Left lung (tissue), 10 donors: ENCODE results near the gene KRT72. TPM values are rescaled to one million over a fixed set of nuclear protein-coding genes. Genes with fewer than 3 reads are reported as not detected.

Experiments
- ATAC-seq: fragments of 200-7000 bp; cut with Tn5 transposase; one replicate; pipeline ENCODE4 v1.9.1; 2020; ENCODE audit warnings: moderate library complexity
- DNase-seq, 4 donors: peaks; one replicate each; pipeline ENCODE4 v3.0.0-alpha.2; 2013 to 2020
- H3K27ac ChIP-seq, 2 donors: fragments of 200-600 bp; sonication (generic) in 1 of 2; one replicate each; pipeline versions ENCODE4 v1.5.0 to v1.8.0; 2020 to 2021
- H3K27me3 ChIP-seq, 2 donors: fragments of 200-600 bp; sonication (generic) in 1 of 2; one replicate each; pipeline versions ENCODE4 v1.5.0 to v1.8.0; 2020 to 2021
- H3K36me3 ChIP-seq, 2 donors: fragments of 200-600 bp; sonication (generic) in 1 of 2; one replicate each; pipeline versions ENCODE4 v1.5.0 to v1.8.0; 2020 to 2021
- H3K4me1 ChIP-seq, 2 donors: fragments of 200-600 bp; one replicate each; pipeline ENCODE4 v1.8.0; 2021
- H3K4me3 ChIP-seq, 2 donors: fragments of 200-600 bp; sonication (generic) in 1 of 2; one replicate each; pipeline versions ENCODE4 v1.5.0 to v1.8.0; 2020 to 2021; ENCODE audit warnings: mild to moderate bottlenecking in 1 of 2
- H3K9me3 ChIP-seq, 2 donors: fragments of 200-600 bp; sonication (generic) in 1 of 2; one replicate each; pipeline versions ENCODE4 v1.5.0 to v1.8.0; 2020 to 2021
- CTCF ChIP-seq, 2 donors: fragments of 200-600 bp; sonication (generic) in 1 of 2; IDR thresholded peaks; one replicate each; pipeline versions ENCODE4 v1.5.0 to v1.8.0; 2021; ENCODE audit warnings: antibody characterized with exemption in 2 of 2
- intact Hi-C, 2 donors: fragments of 100-400 bp; cut with DNase I; formaldehyde crosslinking; loops; one replicate each; pipeline versions ENCODE4 v1.11.2 to v1.14.2; 2022
- polyA plus RNA-seq, 6 donors: library from polyadenylated mRNA; unstranded; fragments of 120-200 nt; gene quantifications; one replicate each; pipeline ENCODE4 v1.2.1, GENCODE V29; 2013; ENCODE audit not compliant: insufficient read length in 6 of 6
- total RNA-seq, 2 donors: library from RNA; stranded (reverse); fragmentation: NEBNext Ultra II Directional; extraction: Animal tissue kit (Norgen Biotek cat#: 25700); gene quantifications; one replicate each; pipeline ENCODE4 v1.2.1, GENCODE V29; 2021
- donor health status: DM: no; HTN: yes; CAD: no.
- donor health status: DM: no; HTN: no; CAD: no.

Gene KRT72
- total and polyA plus RNA-seq, 8 donors: 0.08 to 0.30 (median 0.21) TPM; not detected in 2

- H3K27ac ChIP-seq: no peak overlapping the region
- intact Hi-C loops: no loop called here
- H3K27me3 ChIP-seq: peaks cover 0 to 21% of the 10 kb centered on the region in 2 donors
- H3K4me1 ChIP-seq: no peaks in the 10 kb centered on the region
- ATAC-seq (no peak), DNase-seq (no peak)
- H3K9me3 ChIP-seq: no peaks in the 10 kb centered on the region
- TF ChIP-seq CTCF (IDR thresholded peaks at IDR 0.05): no peak
- H3K4me3 ChIP-seq: no peak overlapping the region
- no peaks in the 10 kb centered on the region for H3K36me3 ChIP-seq
Observed at GRCh38 chr12:52646613-52647012, 45.4 kb upstream of the KRT72 start.

- Histone ChIP-seq H3K9me3 (no peaks in the 10 kb centered on the region), H3K4me1 (no peaks in the 10 kb centered on the region), H3K27me3 (peaks cover 0 to 15% of the 10 kb centered on the region in 2 donors), H3K4me3 (no peak overlapping the region), H3K27ac (no peak overlapping the region), H3K36me3 (no peaks in the 10 kb centered on the region)
- TF ChIP-seq CTCF (IDR thresholded peaks at IDR 0.05): no peak
- DNase-seq (no peak), ATAC-seq (no peak)
- intact Hi-C loops: no loop called here
Observed at GRCh38 chr12:52645982-52646381, 44.7 kb upstream of the KRT72 start.

GRCh38 chr12:52645120-52645761 is 44.0 kb upstream of the KRT72 start:
- Histone ChIP-seq H3K27ac (no peak overlapping the region), H3K27me3 (peaks cover 0 to 12% of the 10 kb centered on the region in 2 donors), H3K4me3 (no peak overlapping the region), H3K9me3 (no peaks in the 10 kb centered on the region), H3K36me3 (no peaks in the 10 kb centered on the region), H3K4me1 (no peaks in the 10 kb centered on the region)
- DNase-seq: no peak
- TF ChIP-seq CTCF (IDR thresholded peaks at IDR 0.05): no peak
- ATAC-seq: no peak
- intact Hi-C loops: no loop called here

GRCh38 chr12:52644078-52644415 is 42.8 kb upstream of the KRT72 start:
- Histone ChIP-seq H3K36me3 (no peaks in the 10 kb centered on the region), H3K27me3 (peaks cover 0 to 12% of the 10 kb centered on the region in 2 donors), H3K27ac (no peak overlapping the region), H3K4me3 (no peak overlapping the region), H3K4me1 (no peaks in the 10 kb centered on the region), H3K9me3 (no peaks in the 10 kb centered on the region)
- no peak for DNase-seq
- intact Hi-C loops: no loop called here
- TF ChIP-seq CTCF (IDR thresholded peaks at IDR 0.05): no peak
- ATAC-seq: no peak

- H3K27ac ChIP-seq: no peak overlapping the region
- no peak for ATAC-seq
- peaks cover 0 to 12% of the 10 kb centered on the region in 2 donors for H3K27me3 ChIP-seq
- no peaks in the 10 kb centered on the region for H3K36me3 ChIP-seq
- no peaks in the 10 kb centered on the region for H3K4me1 ChIP-seq
- intact Hi-C loops: no loop called here
- no peak for TF ChIP-seq CTCF (IDR thresholded peaks at IDR 0.05)
- H3K4me3 ChIP-seq: no peak overlapping the region
- DNase-seq: no peak
- no peaks in the 10 kb centered on the region for H3K9me3 ChIP-seq
Observed at GRCh38 chr12:52643233-52644077, 42.2 kb upstream of the KRT72 start.
